ENCODE data around the gene WDFY3. TPM values are rescaled to one million over a fixed set of nuclear protein-coding genes. Genes with fewer than 3 reads are reported as not detected.

WDFY3 gene
- total and polyA plus RNA-seq, 9 donors: 13.2 to 90.0 (median 77.4) TPM

DNA sequence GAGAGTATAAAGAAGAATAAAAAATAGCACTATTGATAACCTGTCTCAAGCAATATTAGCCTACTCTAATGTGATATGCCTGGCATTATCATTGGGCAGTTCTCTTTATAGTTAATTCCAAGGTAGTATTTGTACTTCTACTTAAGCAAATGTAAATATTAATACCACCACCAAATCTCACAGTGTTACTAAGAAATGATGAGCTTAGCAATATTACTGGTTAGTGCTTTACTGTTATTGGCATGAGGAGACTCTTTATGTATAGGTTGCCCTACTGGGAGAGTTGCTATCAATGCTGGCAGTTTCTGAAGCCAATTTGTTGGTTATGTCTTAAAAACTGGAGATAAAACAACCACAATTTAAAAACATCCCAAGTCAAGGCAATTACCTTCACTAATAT is 227.9 kb downstream of the WDFY3 start:
- Histone ChIP-seq H3K27me3 (no peaks in the 10 kb centered on the region), H3K36me3 (no peaks in the 10 kb centered on the region), H3K4me1 (ENCODE audit: insufficient read depth) (no peaks in the 10 kb centered on the region), H3K27ac (no peak overlapping the region), H3K9me3 (no peaks in the 10 kb centered on the region), H3K4me3 (no peak overlapping the region)
- intact Hi-C loops (cut with DNase I): no loop called here
- DNase-seq: no peak
- TF ChIP-seq EP300 (IDR thresholded peaks at IDR 0.05) (no peak), POLR2A (IDR thresholded peaks at IDR 0.05) (no peak)
- TF ChIP-seq, protein P1, sequence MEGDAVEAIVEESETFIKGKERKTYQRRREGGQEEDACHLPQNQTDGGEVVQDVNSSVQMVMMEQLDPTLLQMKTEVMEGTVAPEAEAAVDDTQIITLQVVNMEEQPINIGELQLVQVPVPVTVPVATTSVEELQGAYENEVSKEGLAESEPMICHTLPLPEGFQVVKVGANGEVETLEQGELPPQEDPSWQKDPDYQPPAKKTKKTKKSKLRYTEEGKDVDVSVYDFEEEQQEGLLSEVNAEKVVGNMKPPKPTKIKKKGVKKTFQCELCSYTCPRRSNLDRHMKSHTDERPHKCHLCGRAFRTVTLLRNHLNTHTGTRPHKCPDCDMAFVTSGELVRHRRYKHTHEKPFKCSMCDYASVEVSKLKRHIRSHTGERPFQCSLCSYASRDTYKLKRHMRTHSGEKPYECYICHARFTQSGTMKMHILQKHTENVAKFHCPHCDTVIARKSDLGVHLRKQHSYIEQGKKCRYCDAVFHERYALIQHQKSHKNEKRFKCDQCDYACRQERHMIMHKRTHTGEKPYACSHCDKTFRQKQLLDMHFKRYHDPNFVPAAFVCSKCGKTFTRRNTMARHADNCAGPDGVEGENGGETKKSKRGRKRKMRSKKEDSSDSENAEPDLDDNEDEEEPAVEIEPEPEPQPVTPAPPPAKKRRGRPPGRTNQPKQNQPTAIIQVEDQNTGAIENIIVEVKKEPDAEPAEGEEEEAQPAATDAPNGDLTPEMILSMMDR (IDR thresholded peaks at IDR 0.05): no peak

DNA sequence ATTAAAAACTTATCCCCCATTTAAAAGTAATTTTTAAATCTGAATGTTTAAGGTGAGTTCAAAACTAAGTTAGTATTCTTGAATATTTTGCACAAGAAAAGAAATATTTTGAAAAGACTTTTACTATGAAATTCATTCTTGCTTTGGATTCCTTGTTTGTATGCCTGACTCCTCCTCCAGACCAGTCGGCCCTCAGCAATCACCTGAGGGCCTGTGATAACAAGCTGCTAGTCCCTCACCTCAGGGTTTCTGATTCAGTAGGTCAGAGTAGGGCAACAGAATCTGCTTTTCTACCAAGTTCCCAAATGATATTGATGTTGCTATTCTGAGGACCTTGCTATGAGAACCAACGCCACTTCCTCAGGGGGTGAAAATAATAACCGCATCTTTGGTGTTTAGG is 228.8 kb downstream of the WDFY3 start:
- no peak for DNase-seq
- Histone ChIP-seq H3K4me3 (no peak overlapping the region), H3K4me1 (ENCODE audit: insufficient read depth) (no peaks in the 10 kb centered on the region), H3K36me3 (no peaks in the 10 kb centered on the region), H3K9me3 (no peaks in the 10 kb centered on the region), H3K27me3 (no peaks in the 10 kb centered on the region), H3K27ac (no peak overlapping the region)
- TF ChIP-seq POLR2A (IDR thresholded peaks at IDR 0.05) (no peak), EP300 (IDR thresholded peaks at IDR 0.05) (no peak)
- TF ChIP-seq, protein P1 (IDR thresholded peaks at IDR 0.05): no peak
- 81 to 82% (median 81%) methylated on average over 3 of the region's 3 CpGs for WGBS, 3 donors
- intact Hi-C loops (cut with DNase I): no loop called here

DNA sequence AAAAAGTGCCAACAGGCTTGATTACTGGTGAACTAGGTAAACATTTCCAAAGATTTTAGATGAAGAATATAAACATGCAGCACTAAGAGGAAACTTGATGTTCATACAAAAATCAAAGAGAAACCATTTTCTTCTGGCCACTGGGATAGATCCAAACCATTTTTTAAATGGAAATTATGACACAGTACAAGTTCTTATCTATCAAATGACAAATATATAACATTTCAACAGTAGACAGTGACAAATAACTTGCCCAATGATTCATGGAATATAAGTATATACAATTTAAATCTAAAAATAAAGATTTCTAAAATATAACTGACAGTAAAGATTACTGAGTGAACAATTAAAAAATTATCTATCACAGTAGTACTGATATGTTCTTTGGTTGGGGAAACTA is 232.5 kb downstream of the WDFY3 start:
- Histone ChIP-seq H3K9me3 (no peaks in the 10 kb centered on the region), H3K4me1 (ENCODE audit: insufficient read depth) (no peaks in the 10 kb centered on the region), H3K27me3 (no peaks in the 10 kb centered on the region), H3K36me3 (no peaks in the 10 kb centered on the region), H3K4me3 (no peak overlapping the region), H3K27ac (no peak overlapping the region)
- intact Hi-C loops (cut with DNase I): no loop called here
- TF ChIP-seq POLR2A (IDR thresholded peaks at IDR 0.05): no peak
- TF ChIP-seq, protein P1 (IDR thresholded peaks at IDR 0.05): no peak
- no peak for TF ChIP-seq EP300 (IDR thresholded peaks at IDR 0.05)
- no peak for DNase-seq

DNA sequence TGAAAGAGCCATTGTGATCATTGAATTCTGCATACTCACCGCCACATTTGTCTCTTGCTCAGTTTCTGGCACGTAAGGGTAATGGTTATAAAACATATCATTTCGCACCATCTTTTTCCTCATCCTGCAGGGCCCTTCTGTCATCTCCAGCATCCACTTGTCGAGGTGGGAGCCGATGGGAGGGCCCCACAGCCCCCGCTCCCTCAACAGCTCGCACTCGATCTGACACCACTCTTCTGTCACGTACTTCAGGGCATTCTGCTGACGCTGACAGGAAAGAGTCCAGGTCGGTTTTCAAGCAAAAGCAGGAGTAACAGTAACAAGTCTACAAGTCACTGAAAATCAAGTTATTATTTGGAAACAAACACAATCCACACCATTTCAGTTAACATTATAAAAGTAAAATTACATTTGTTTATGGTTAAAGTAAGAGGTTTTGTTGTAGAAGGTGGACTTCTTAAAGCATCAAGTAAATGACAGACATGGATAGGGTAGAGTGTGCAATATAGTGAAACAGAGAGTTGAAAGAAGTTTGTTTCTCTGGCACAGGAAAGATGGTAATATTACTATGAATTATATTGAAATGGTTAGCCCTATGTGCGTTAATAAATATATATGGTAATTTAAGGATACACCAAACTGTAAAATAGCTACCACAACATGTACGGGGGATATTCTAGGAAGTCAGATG is 233.0 kb downstream of the WDFY3 start:
- intact Hi-C loops (cut with DNase I): no loop called here
- no peak for TF ChIP-seq EP300 (IDR thresholded peaks at IDR 0.05)
- TF ChIP-seq, protein P1 (IDR thresholded peaks at IDR 0.05): no peak
- TF ChIP-seq POLR2A (IDR thresholded peaks at IDR 0.05): no peak
- Histone ChIP-seq H3K4me3 (no peak overlapping the region), H3K27ac (no peak overlapping the region), H3K36me3 (no peaks in the 10 kb centered on the region), H3K4me1 (ENCODE audit: insufficient read depth) (no peaks in the 10 kb centered on the region), H3K9me3 (no peaks in the 10 kb centered on the region), H3K27me3 (no peaks in the 10 kb centered on the region)
- no peak for DNase-seq
- WGBS, 3 donors: 89 to 92% (median 92%) methylated on average over 13 of the region's 13 CpGs
